Measurements from ENCODE around the gene WDR49.

Gene WDR49

DNA sequence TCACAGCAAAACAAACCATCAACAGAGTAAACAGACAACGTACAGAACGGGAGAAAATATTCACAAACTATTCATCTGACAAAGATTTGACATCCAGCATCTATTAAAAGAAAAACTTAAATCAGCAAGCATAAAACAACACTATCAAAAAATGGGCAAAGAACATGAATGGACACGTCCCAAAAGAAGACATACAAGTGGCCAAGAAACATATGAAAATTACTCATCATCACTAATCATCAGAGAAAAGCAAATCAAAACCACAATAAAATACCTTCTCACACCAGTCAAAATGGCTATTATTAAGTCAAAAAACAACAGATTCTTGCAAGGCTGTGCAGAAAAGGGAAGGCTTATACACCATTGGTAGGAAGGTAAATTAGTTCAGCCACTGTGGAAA lies 166.2 kb downstream of the WDR49 start:
- DNase-seq (ENCODE audit: low read depth), result no peak

DNA sequence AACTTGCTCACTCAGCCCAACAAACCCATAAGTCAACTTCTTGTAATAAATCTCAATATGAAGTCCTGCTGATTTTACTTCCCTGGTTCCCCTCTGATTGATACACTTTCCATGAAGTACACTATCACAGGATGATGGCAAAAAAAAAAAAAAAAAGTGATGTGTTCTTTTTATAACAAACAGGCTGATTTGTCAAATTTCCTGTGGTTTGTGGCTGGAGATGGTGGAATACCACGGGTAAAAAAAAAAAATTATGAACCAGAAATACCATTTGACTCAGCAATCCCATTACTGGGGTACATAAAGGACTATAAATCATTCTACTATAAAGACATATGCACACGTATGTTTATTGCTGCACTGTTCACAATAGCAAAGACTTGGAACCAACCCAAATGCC lies 169.2 kb downstream of the WDR49 start:
- DNase-seq (ENCODE audit: low read depth), result no peak

DNA sequence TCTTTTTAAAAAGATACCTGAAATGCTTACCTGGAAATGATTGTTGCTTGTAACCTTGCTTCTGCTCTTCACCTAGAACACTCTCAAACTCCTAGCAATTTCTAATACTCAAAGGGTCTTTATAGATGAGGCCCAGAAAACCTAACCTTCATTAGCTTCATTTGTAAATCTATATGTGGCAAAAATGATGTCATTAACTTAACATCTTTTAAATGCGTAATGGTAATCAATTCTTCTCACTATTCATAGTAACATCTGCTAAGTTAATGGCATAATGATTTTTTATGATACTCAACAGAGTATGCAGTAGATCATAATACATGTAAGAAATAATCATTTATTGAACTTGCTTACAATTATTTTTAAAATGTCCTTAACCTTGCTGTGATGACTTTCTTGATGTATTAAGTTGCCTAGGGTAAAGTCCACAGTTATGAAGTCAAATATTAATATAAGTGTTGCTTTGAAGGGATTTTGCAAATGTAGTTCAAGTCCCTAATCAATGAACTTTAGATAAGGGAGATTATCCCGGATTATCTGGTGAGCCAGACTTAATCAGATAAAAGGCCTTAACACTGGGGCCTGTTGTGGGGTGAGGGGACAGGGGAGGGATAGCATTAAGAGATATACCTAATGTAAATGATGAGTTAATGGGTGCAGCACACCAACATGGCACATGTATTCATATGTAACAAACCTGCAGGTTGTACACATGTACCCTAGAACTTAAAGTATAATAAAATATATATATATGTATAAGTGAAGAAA lies 169.8 kb downstream of the WDR49 start:
- DNase-seq (ENCODE audit: low read depth), result no peak

GRCh38 chr3:167481164-167481563 lies 172.6 kb downstream of the WDR49 start:
- DNase-seq (ENCODE audit: low read depth), result no peak

DNA sequence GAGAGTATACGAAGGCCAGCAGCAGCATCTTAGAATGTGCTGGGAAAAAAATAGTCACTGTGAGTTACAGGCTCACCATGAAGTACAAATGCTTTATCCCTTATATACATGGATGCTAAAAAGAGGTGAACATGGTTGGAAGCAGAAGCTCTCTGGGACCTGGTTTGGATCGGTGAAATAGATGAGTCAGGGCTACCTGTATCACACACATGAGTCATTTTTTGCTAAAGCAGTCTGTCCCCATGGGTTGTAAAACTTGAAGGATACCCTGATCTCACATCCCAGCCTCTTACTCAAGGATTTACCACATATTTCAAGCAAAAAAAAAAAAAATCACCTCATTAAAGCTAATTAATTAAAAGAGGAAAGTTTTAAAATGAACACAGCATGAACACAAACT lies 173.0 kb downstream of the WDR49 start:
- DNase-seq (ENCODE audit: low read depth), result no peak

- DNase-seq (ENCODE audit: low read depth), result no peak
Measured at GRCh38 chr3:167473863-167474262, 179.9 kb downstream of the WDR49 start, which contains the start of gene SERPINI2. TSS of gene SERPINI2 (minus strand) at chr3:167474042. CDS start at chr3:167471834, 2,208 bp downstream.

DNA sequence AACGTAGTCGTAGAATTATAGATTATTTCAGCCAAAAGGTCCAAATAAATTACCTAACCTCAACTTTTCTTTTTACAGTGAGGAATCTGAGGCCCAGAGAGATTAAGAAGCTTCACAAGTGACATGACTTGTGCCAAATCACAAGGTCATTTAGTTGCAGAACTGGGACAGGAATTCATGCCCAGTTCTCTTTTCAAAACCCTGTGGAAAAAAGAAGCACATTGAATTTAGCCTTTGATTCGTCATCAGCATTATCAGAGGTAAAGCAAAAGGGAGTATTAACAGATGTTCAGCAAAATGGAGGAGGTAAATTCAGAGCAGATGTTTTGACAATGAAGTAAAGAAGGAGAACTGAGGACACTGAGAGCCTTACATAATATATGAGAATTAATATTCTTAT lies 184.4 kb downstream of the WDR49 start:
- DNase-seq (ENCODE audit: low read depth), result no peak

GRCh38 chr3:167467848-167468611 lies 185.7 kb downstream of the WDR49 start:
- DNase-seq (ENCODE audit: low read depth), result no peak

GRCh38 chr3:167466966-167467365 lies 186.8 kb downstream of the WDR49 start:
- DNase-seq (ENCODE audit: low read depth), result no peak

DNA sequence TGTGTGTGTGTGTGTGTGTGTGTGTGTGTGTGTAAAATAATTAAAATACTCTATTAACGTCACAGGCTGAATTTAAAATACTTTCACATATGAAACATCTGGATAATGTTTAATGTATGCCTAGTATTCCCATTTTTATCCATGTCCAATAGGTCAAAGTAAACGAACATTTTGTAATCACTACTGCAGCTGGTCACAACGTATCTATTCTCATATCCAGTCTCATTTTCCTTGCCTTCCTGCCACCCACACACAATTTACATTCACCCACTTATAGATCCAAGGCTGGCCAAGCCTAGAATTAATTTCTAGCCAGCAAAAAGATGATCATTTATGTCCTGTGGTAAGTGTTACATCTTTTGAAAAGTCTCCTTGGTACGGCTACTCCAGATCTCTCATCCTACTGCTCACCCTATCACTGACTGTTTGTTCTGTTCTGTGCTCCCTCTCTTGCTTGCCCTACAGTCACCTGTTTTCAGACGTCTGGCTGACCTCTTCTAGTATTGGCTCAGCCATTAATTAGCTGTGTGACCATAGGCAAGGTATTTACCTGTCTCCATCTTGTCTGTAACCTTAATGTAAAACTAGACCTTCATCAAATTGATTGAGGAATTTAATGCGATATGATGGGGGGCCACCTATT lies 197.5 kb downstream of the WDR49 start:
- no peak for DNase-seq (ENCODE audit: low read depth)

DNA sequence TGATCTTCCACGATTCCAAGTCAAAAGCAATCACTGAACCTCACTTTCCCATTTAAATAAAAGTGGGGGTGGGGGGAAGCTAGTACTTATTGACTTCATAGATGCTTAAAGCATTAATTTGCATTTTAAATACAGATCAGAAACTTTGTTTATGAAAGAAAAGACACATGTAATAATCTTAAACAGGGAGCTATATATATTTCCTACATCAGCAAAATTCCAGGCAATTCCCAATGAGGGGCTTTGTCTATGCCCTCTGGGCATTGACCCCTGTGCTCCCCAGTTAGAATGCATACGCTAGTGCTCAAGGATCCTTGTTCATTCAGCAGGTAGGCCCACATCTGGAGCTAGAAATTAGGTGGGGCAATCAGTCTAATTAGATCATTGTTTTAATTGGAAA lies 199.9 kb downstream of the WDR49 start:
- no peak for DNase-seq (ENCODE audit: low read depth)

DNA sequence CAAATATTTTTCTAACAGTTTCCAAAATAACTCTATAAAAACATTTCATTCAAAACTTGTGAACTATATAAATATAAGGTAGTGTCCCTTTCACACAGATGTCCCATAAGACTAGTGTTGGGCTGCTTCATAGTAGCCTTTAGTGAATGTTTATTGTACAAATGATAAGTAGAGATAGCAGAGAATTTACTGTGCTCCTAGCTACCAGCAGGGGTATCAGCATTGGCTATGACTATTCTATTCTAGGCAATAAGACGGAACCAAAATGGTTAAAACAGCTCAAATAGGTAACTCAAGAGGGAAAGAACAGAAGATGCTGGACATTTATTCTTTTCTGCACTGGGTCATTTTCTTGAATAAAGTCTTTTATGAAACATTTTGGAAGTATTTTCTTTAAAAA lies 202.5 kb downstream of the WDR49 start:
- no peak for DNase-seq (ENCODE audit: low read depth)

GRCh38 chr3:167450675-167451074 lies 203.1 kb downstream of the WDR49 start:
- no peak for DNase-seq (ENCODE audit: low read depth)

DNA sequence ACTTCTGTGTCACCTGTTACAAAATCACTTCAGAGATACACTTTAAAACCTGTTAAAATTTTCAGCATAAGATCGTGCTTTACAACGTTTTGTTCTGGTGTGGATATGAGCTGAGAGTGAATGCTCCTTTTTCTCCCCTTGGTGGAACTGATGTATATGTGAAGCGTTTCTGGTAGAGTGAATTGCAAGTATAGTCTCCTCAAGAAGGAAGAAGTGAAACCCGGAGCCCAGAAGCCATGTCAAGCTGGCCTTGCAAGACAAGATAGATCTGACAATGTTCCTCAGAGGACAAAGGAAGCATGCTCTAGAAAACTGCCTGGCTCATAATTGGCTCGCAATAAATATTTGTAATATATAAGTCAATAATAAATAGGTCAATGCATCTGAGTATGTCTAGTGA lies 203.5 kb downstream of the WDR49 start:
- no peak for DNase-seq (ENCODE audit: low read depth)

DNA sequence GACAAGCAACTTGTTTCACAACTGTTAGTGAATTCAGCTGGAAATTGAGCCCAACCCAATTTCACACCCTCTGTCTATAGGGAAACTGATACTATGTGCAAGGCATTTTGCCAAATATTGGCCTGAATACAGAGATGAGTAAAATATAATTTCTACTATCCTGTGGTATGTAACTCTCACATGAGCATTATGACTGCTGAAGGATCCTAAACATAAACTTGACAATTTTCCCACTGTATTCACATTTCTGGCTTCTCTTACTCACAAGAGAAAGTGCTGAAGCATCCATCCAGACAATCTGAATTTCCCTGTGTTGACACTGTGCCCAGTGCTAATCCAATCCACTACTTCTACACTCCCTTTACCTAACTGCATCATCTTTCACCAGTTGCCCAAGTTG lies 208.3 kb downstream of the WDR49 start:
- no peak for DNase-seq (ENCODE audit: low read depth)

- DNase-seq (ENCODE audit: low read depth), result no peak
Measured at GRCh38 chr3:167441256-167441655, 212.5 kb downstream of the WDR49 start.

DNA sequence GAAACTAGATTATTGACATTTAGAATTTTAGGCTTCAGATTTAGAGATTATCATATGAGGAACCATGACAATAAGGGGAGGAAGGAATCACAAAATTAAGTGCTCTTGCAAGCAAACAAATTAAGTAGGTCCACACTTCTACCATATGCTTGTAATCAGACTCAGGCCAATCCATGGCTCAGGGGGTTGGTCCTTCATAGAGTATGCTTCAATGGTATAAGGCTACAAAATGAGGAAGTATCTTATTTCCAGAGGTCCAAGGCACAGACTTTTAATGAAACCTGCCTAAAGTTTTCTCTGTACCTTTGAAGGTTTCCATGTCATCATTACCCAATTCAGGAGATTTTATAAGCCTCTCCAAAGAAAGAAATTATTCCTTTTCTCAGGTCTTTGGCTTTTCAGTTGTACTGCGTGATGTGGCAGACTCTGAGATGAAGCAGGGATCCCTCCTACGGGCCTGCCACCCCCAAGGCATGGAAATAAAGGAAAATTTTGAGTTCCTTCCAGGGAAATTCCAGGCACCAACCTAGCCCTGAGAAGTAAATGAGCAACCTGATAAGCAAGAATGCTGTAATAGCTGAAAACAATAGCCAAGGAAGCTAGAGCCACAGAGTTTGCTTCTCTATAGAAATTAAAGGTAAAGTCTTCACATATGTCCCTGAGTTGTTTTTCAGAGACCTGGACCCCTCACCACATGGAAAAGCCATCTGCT lies 216.2 kb downstream of the WDR49 start:
- no peak for DNase-seq (ENCODE audit: low read depth)

Data from activated T-cell treated with anti-CD3 and anti-CD28 coated beads for 48 hours (primary cell).